HG03280 (cell line): ENCODE data around the gene UBALD1.
"Not testable (repeated sequence)": the region's sequence is repeated elsewhere in the genome, so short reads cannot be mapped to it uniquely, and the experiment has no call there.

Experiments
- ATAC-seq: cut with Tn5 transposase; IDR thresholded peaks from one replicate; pipeline ENCODE4 v1.9.1; 2021; ENCODE audit warnings: mild to moderate bottlenecking, moderate library complexity; ENCODE audit not compliant: unreplicated experiment

The UBALD1 gene

GRCh38 chr16:4599545-4599944, 15.1 kb downstream of the UBALD1 start:
- no peak for ATAC-seq

DNA sequence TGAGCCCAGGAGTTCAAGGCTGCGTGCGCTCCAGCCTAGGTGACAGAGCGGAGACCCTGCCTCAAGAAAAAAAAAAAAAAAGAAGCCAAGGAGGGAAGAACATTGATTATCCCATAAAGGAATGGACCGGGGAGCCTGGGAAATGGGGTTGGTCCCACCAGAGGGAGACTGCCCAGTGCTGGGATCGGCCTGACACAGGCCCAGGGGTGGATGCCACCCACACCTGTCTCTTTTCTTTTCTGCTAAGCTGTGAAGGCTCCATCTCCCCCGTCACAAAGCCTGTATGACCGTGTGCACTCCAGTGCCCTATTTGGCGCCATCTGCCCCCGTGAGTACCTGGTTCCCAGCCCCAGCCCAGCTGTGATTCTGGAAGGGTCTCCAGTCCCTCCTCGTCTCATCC, 15.7 kb downstream of the UBALD1 start:
- no peak for ATAC-seq

DNA sequence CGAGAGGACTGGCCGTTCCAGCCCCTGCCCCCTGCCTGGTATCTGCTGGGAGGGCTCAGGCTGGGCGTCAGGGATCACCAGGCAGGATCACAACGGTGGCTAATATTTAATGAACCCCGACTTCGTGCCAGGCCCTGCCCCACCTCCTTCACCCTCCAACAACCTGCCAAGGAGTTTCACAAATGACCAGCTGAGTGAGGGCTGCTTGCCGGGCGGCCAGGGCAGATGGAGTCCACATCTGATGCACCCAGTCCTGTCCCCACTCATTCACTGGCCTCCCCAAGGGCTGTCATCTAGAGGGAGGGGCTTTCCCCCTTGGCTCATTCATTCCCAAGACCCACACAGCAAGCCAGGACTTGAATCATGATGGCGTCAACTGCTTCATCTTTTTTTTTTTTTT, 17.5 kb downstream of the UBALD1 start:
- no peak for ATAC-seq

DNA sequence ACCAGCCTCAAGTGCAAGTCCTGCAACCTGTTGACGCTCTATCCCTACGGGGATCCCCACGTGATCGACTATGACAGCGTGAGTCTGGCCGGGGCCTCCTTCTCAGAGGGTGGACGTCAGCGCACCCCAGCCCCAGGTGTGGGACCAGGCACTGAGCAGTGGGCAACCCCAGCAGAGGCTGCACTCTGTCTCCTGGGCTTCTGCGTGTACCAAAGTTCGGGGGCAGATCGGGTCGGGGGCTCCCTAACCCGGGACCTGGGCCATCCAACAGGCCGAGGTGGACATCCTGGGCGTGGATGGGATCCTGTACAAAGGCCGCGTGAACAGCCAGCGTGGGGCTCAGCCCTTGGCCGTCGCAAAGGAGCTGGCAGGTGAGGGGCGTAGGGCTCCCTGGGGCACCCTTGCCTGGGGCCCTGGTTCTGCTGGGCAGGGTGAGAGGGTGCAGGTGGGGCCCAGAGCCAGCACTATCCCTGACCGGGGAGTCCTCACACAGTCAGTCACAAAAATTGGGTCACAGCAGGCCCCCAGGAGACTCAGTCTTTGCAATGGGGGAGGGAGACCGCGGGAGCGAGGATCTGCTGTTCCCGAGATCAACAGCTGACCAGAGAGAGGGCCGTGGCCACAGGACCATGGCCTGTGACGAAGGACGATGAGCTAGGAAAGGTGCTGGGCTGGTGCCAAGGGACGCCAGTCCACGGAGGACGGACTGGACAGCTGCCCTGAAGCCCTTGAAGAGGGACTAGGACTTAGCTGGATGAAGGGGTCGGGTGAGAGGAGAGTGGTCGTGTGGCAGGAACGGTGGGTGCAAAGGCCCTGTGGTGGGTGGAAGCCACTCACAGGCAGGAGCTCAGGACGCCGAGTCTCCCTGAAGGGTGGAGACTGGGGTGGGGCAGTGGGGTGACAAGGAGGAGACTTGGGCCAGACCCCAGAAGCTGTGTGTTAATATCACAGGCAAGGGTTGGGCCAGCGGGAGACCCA, 20.0 kb downstream of the UBALD1 start:
- ATAC-seq, result no peak

GRCh38 chr16:4593086-4593485, 21.6 kb downstream of the UBALD1 start:
- no peak for ATAC-seq

DNA sequence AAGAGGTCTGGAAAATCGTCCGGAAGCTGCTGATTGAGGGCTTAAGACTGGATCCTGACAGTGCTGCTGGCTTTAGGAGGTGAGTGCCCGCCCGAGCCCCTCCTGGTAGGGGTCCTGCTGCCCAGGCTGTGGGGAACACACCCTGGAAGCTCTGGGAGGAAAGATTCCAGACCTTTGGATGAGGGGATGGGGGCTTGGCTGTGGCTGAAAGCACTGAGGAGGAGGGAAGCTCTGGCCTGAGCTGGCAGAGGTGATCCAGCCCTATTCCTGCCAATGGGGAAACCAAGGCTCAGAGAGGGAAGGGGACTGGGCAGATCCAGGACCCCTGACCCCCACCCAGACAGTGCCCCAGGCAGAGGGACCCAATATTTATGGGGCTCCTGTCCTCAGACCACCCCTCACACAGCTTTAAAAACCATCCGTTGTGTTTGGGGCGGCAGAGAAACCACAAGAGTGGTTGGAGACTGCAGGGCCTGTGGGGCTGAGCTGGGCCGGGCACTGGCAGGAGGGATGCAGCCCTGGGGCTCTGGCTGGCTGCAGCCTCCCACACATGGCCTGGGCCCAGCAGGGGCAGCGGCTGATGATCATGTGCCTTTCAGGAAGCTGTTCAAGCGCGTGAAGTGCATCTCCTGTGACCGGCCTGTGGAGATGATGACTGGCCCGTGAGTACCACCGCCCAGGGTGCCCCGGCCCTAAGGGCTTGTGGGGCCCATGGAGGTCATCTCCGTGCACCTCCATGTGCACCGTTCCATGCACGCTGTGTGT, 22.8 kb downstream of the UBALD1 start:
- no peak for ATAC-seq

DNA sequence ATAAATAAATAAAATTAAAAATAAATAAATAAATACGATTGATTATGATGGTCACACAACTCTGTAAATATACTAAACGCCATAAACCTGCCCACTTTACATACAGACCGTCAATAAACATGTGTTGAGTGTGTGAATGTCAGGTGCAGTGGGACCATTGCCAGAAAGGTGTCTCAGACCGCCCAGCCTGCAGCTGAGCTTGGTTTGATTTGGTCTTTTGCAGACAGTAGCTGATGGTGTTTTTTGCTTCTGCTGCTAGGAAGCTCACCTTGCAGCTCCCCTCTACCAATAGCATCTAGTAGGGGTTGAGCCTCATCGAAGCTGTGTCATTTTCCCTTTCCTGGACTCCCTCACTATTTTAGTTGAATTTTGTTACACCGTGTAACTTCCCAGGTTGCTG, 23.5 kb downstream of the UBALD1 start:
- ATAC-seq, result no peak

DNA sequence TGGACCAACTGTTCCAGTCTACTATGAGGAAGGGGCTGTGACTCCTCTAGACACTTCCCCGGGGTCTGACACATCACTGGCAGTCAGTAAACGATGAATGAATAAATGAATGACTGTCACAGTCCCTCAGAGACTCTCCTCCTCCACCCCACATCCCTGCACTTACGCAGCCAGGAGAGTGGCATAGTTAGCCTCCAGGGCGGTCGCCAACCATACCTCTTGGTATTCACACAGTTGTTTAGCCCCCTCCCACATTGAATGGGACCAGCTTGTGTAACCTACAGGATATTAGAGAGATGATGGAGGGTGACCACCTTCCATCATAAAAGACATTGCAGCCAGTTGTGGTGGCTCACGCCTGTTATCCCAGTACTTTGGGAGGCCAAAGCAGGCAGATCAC, 25.7 kb downstream of the UBALD1 start:
- ATAC-seq, result no peak

- no peak for ATAC-seq
Measured at GRCh38 chr16:4588386-4588785, 26.3 kb downstream of the UBALD1 start.

GRCh38 chr16:4586291-4586690, 28.4 kb downstream of the UBALD1 start:
- no peak for ATAC-seq

DNA sequence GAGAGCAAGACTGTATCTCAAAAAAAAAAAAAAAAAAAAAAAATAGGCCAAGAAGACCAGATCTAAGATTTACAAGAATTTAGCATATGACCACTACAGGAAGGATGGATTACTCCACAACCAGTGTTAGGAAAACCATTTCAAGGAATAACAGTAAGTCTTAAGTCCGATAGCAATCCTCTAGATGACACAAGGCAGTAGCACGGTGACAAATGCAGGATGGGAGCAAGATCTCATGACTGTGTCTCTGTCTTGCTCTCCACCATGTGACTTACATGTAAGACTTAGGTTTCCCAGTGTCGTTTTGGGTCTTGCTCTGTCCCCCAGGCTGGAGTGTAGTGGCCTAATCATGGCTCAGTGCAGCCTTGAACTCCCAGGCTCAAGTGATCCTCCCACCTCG, 30.8 kb downstream of the UBALD1 start:
- no peak for ATAC-seq

- ATAC-seq, result no peak
Measured at GRCh38 chr16:4580250-4580649, 34.4 kb downstream of the UBALD1 start.

- no peak for ATAC-seq
Measured at GRCh38 chr16:4578961-4579530, 35.6 kb downstream of the UBALD1 start.

GRCh38 chr16:4576008-4576407, 38.7 kb downstream of the UBALD1 start:
- ATAC-seq, result no peak

DNA sequence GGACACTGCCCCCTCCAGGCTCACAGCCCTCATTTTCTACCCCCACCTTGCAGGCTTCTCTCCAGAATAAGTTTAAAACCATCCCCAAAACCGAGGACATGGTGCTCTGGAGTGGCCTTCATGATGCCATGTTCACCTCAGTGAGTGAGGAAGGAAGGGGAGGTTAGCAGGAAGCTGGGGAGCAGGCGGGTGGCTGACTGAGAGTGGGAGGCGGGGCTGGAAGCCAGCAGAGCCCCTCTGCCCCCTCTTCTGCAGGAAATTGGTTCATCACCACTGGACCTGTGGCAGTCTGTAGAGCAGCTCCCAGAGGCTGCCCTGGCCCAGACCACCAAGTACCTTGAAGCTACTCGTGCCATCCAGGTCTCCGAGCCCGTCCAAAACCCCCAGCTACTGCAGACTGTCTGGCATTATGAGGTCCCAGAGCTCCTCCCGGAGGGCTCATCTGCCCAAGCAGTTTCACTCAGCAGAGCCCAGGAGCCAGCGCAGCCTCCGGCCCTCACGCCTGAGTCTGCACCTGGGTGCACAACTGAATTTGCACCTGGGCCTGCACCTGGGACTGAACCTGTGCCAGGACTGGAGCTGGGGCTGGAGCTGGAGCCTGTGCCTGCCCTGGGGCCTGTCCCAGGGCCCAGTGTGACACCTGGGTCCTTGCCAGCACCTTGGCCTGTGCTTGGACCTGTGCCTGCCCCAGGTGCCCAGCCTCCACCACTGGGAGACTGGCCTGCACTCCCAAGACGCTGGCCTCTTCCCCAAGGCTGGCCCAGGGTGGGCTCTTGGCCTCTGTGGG, 39.6 kb downstream of the UBALD1 start:
- no peak for ATAC-seq

DNA sequence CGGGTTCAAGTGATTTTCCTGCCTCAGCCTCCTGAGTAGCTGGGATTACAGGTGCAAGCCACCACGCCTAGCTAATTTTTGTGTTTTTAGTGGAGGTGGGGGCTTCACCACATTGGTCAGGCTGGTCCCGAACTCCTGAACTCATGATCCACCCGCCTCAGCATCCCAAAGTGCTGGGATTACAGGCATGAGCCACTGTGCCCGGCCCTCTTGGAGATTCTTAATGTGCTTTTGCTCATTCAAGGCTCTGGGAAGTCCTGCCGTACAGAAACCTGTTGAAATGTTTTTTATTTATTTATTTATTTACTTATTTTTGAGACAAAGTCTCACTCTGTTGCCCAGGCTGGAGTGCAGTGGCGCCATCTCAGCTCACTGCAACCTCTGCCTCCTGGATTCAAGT, 40.8 kb downstream of the UBALD1 start:
- ATAC-seq, result not testable (repeated sequence)

- ATAC-seq, result no peak
Measured at GRCh38 chr16:4572715-4573114, 42.0 kb downstream of the UBALD1 start.

- ATAC-seq, result no peak
Measured at GRCh38 chr16:4570688-4571321, 43.9 kb downstream of the UBALD1 start.

DNA sequence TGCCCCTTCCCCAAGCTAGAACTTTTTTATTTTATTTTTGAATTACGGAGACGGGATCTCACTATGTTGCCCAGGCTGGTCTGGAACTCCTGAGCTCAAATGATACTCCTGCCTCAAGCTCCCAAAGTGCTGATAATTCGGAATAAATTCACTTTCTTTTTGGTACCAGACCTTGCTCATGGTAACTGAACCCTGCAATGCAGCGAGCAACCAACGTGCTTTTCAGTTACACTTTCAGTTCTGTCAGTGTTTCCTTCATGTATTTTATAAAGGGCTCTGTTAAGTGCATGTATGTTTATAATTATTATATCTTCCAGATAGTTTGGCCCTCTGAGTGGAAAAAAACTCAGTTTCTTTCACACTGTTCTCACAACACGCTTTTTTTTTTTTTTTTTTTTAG, 44.6 kb downstream of the UBALD1 start:
- ATAC-seq, result no peak

- ATAC-seq, result no peak
Measured at GRCh38 chr16:4566144-4566543, 48.5 kb downstream of the UBALD1 start.
